Heart left ventricle (tissue), 16 donors: ENCODE measurements around the gene POLR2J3. TPM values are rescaled to one million over a fixed set of nuclear protein-coding genes. Genes with fewer than 3 reads are reported as not detected.
"Not testable (repeated sequence)": the region's sequence is repeated elsewhere in the genome, so short reads cannot be mapped to it uniquely, and the experiment has no call there.

Source experiments
- ATAC-seq, 4 donors: fragments of 200-7000 bp; cut with Tn5 transposase; one replicate each; pipeline ENCODE4 v1.9.1; 2020 to 2022; ENCODE audit warnings: moderate library complexity in 4 of 4, mild to moderate bottlenecking in 3 of 4, moderate number of reproducible peaks in 1 of 4
- DNase-seq, 5 donors: peaks; one replicate each; pipeline ENCODE4 v3.0.0-alpha.2; 2020
- H3K27ac ChIP-seq, 12 donors: fragments of 200-600 bp; sonication (generic) in 4 of 12; one replicate each; pipeline versions ENCODE4 v1.5.0 to v1.8.0; 2016 to 2022; ENCODE audit warnings: mild to moderate bottlenecking in 2 of 12
- H3K27me3 ChIP-seq, 9 donors: fragments of 200-600 bp; sonication (generic) in 2 of 9; one replicate each; pipeline versions ENCODE4 v1.5.1 to v1.8.0; 2016 to 2022; ENCODE audit warnings: mild to moderate bottlenecking in 3 of 9
- H3K36me3 ChIP-seq, 9 donors: fragments of 200-600 bp; sonication (generic) in 2 of 9; one replicate each; pipeline versions ENCODE4 v1.5.0 to v1.8.0; 2018 to 2022; ENCODE audit warnings: mild to moderate bottlenecking in 2 of 9
- H3K4me1 ChIP-seq, 12 donors: fragments of 200-600 bp; sonication (generic) in 4 of 12; one replicate each; pipeline versions ENCODE4 v1.5.0 to v1.8.0; 2016 to 2022; ENCODE audit warnings: mild to moderate bottlenecking in 3 of 12
- H3K4me3 ChIP-seq, 12 donors: fragments of 200-600 bp; sonication (generic) in 4 of 12; one replicate each; pipeline versions ENCODE4 v1.5.0 to v1.8.0; 2017 to 2022; ENCODE audit warnings: mild to moderate bottlenecking in 9 of 12, moderate library complexity in 4 of 12
- H3K9me3 ChIP-seq, 12 donors: fragments of 200-600 bp; sonication (generic) in 4 of 12; one replicate each; pipeline versions ENCODE4 v1.5.0 to v1.8.0; 2016 to 2022; ENCODE audit warnings: mild to moderate bottlenecking in 1 of 12
- WGBS, 4 donors: extraction: QIAGEN DNeasy Blood & Tissue Kit in 2 of 4; methylation state at CpG; one replicate each; pipeline versions ENCODE4 v1.1.5 to v1.1.7; 2013 to 2018; 5-methylcytosine and 5-hydroxymethylcytosine counted together
- intact Hi-C, 10 donors: fragments of 100-400 bp; cut with DNase I; formaldehyde crosslinking; loops; one replicate each; pipeline versions ENCODE4 v1.11.1 to v1.14.2; 2022
- polyA plus RNA-seq, 2 donors: library from polyadenylated mRNA; stranded (reverse); fragments of 200-250 nt; gene quantifications; one replicate each; pipeline ENCODE4 v1.2.3, GENCODE V29; 2013
- total RNA-seq, 9 donors: library from RNA; depleted of rRNA in 2 of 9; stranded (reverse); fragments of >200 nt in 2 of 9; fragmentation: NEBNext Ultra II Directional in 3 of 9; extraction: Animal tissue kit (Norgen Biotek cat#: 25700) in 3 of 9; gene quantifications; one replicate each; pipeline versions ENCODE4 v1.1.0 to v1.2.4, GENCODE V29; 2016 to 2023
- donor health status: ischemic (EF 13 %, LVEDD 7.1; RV severe dilation, severe dysfunction).
- donor health status: healthy with polysubstance abuse.
- donor health status: DM: no; HTN: yes; CAD: no.
- donor health status: DM: no; HTN: no; CAD: no.
- donor health status: ischemic (EF 25% LVEDD 6.9; RV normal size, moderate dysfunction).
- donor health status: ischemic (EF 25% LVEDD 5.7; RV mildly dilated, moderate dysfunction).
- donor health status: healthy.
- donor health status: DM: yes; HTN: yes; CAD: no.
- donor health status: ischemic (EF 35%, LVEDD 5.7; RV mildly dilated, moderate dysfunction).
- donor health status: nonischemic (EF 11% LVEDD 7.7; RV severe dilation, severe dysfunction).
- donor health status: DM: yes; HTN: yes; CAD: no.
- donor health status: PGD.
- donor health status: ischemic (EF 29% LVEDD 5.4; RV normal size, mild dysfunction).
- donor health status: nonischemic (EF 23%, LVEDD 6.1; RV moderate dilation, normal function).

Gene POLR2J3
- total and polyA plus RNA-seq, 11 donors: 4.8 to 67.7 (median 14.6) TPM

- H3K27me3 ChIP-seq, H3K36me3 ChIP-seq, H3K9me3 ChIP-seq, H3K4me3 ChIP-seq, intact Hi-C loops, H3K27ac ChIP-seq, H3K4me1 ChIP-seq, ATAC-seq, DNase-seq: not testable (repeated sequence)
- 93% methylated on average over 4 of the region's 5 CpGs; no CpG with 5 or more reads in 3 of the 4 donors for WGBS, 4 donors
Measured at GRCh38 chr7:102520797-102521196, 51.6 kb downstream of the POLR2J3 start.

- 0 to 1% methylated on average over 17 to 20 of the region's 61 CpGs; no CpG with 5 or more reads in 2 of the 4 donors for WGBS, 4 donors
Measured at GRCh38 chr7:102517550-102518147, 54.7 kb downstream of the POLR2J3 start, which contains the start of gene RASA4B. TSS of gene RASA4B (minus strand) at chr7:102517777. CDS start at chr7:102517710, 67 bp downstream.

More at GRCh38 chr7:102517550-102518147, 54.7 kb downstream of the POLR2J3 start, which contains the start of gene RASA4B:
- H3K27ac ChIP-seq, H3K9me3 ChIP-seq, intact Hi-C loops, H3K36me3 ChIP-seq, H3K4me1 ChIP-seq, H3K27me3 ChIP-seq: not testable (repeated sequence)
- peak within 1 kb of the TSS in 4 of 12 donors; percentile 32 to 39 (median 38) for H3K4me3 ChIP-seq
- DNase-seq (peak in 4 of 5 donors; percentile 13 to 66 (median 29)), ATAC-seq (peak; percentile 92 to 97 (median 94))

Other genes with a start within 250 kb of the POLR2J3 start
- not detected for gene SPDYE6, start 216.1 kb downstream of the POLR2J3 start, total RNA-seq
- under 1 TPM in 1 of 2 donors, not detected in 1; 0.15 TPM for gene SPDYE6, start 216.1 kb downstream of the POLR2J3 start, polyA plus RNA-seq
- gene PRKRIP1, start 176.2 kb downstream of the POLR2J3 start, total RNA-seq: 10 to 100 TPM in 5 of 9 donors, 1 to 10 TPM in 4; 7.4 to 15.2 (median 11.4) TPM
- 10 to 100 TPM; 15.1 TPM for gene PRKRIP1, start 176.2 kb downstream of the POLR2J3 start, polyA plus RNA-seq
- 10 to 100 TPM in 2 of 9 donors, 1 to 10 TPM in 7; 1.9 to 22.0 (median 4.8) TPM for gene ORAI2, start 139.0 kb downstream of the POLR2J3 start, total RNA-seq
- 10 to 100 TPM in 1 of 2 donors, 1 to 10 TPM in 1; 1.1 to 10.6 TPM for gene ORAI2, start 139.0 kb downstream of the POLR2J3 start, polyA plus RNA-seq
- 10 to 100 TPM in 2 of 9 donors, 1 to 10 TPM in 7; 4.9 to 19.4 (median 6.5) TPM for gene ALKBH4, start 107.7 kb downstream of the POLR2J3 start, total RNA-seq
- 1 to 10 TPM; 6.8 to 7.9 TPM for gene ALKBH4, start 107.7 kb downstream of the POLR2J3 start, polyA plus RNA-seq
- 10 to 100 TPM in 4 of 9 donors, 1 to 10 TPM in 5; 7.6 to 24.9 (median 9.7) TPM for gene LRWD1, start 107.6 kb downstream of the POLR2J3 start, total RNA-seq
- 10 to 100 TPM in 1 of 2 donors, 1 to 10 TPM in 1; 4.7 to 26.4 TPM for gene LRWD1, start 107.6 kb downstream of the POLR2J3 start, polyA plus RNA-seq
- 10 to 100 TPM; 34.4 to 72.9 (median 47.4) TPM for gene POLR2J, start 93.7 kb downstream of the POLR2J3 start, total RNA-seq
- gene POLR2J, start 93.7 kb downstream of the POLR2J3 start, polyA plus RNA-seq: 100 to 1,000 TPM in 1 of 2 donors, 10 to 100 TPM in 1; 86.3 to 227 TPM
- gene RASA4B, start 54.8 kb downstream of the POLR2J3 start, total RNA-seq: 10 to 100 TPM in 2 of 9 donors, 1 to 10 TPM in 7; 3.3 to 28.1 (median 7.1) TPM
- gene RASA4B, start 54.8 kb downstream of the POLR2J3 start, polyA plus RNA-seq: 1 to 10 TPM; 2.7 to 3.2 TPM
- 10 to 100 TPM in 2 of 9 donors, 1 to 10 TPM in 7; 1.9 to 20.6 (median 5.7) TPM for gene UPK3BL2, start 28.9 kb downstream of the POLR2J3 start, total RNA-seq
- gene UPK3BL2, start 28.9 kb downstream of the POLR2J3 start, polyA plus RNA-seq: 1 to 10 TPM; 1.2 to 5.8 TPM
- under 1 TPM in 1 of 9 donors, not detected in 8; 0.24 TPM for gene SPDYE2, start 21.4 kb downstream of the POLR2J3 start, total RNA-seq
- under 1 TPM in 1 of 2 donors, not detected in 1; 0.15 TPM for gene SPDYE2, start 21.4 kb downstream of the POLR2J3 start, polyA plus RNA-seq
- gene RASA4, start 44.2 kb upstream of the POLR2J3 start, total RNA-seq: 100 to 1,000 TPM in 1 of 9 donors, 10 to 100 TPM in 5, 1 to 10 TPM in 3; 6.3 to 106 (median 14.9) TPM
- gene RASA4, start 44.2 kb upstream of the POLR2J3 start, polyA plus RNA-seq: 1 to 10 TPM; 8.1 to 9.4 TPM
- 10 to 100 TPM in 7 of 9 donors, 1 to 10 TPM in 2; 6.0 to 29.2 (median 12.8) TPM for gene UPK3BL1, start 70.2 kb upstream of the POLR2J3 start, total RNA-seq
- 10 to 100 TPM in 1 of 2 donors, 1 to 10 TPM in 1; 8.3 to 30.9 TPM for gene UPK3BL1, start 70.2 kb upstream of the POLR2J3 start, polyA plus RNA-seq
- not detected for gene SPDYE2B, start 77.7 kb upstream of the POLR2J3 start, total RNA-seq
- gene SPDYE2B, start 77.7 kb upstream of the POLR2J3 start, polyA plus RNA-seq: not detected
- 10 to 100 TPM in 1 of 9 donors, 1 to 10 TPM in 6, under 1 TPM in 1, not detected in 1; 0.79 to 12.9 (median 3.3) TPM for gene POLR2J2, start 99.1 kb upstream of the POLR2J3 start, total RNA-seq
- 1 to 10 TPM in 1 of 2 donors, under 1 TPM in 1; 0.98 to 5.1 TPM for gene POLR2J2, start 99.1 kb upstream of the POLR2J3 start, polyA plus RNA-seq
- gene FAM185A, start 176.4 kb upstream of the POLR2J3 start, total RNA-seq: 10 to 100 TPM in 1 of 9 donors, 1 to 10 TPM in 8; 5.6 to 10.2 (median 8.4) TPM
- gene FAM185A, start 176.4 kb upstream of the POLR2J3 start, polyA plus RNA-seq: 1 to 10 TPM; 3.4 to 6.0 TPM